H1 (cell line): Measurements from ENCODE around the gene COL4A3. TPM values are rescaled to one million over a fixed set of nuclear protein-coding genes. Genes with fewer than 3 reads are reported as not detected.

Experiments
- CTCF ChIA-PET: fragments of 300-600 bp; sonication (Branson Sonifier 250); formaldehyde crosslinking; loops from one replicate; lab custom pipeline; 2021; ENCODE audit not compliant: partially characterized antibody; lab: Charles Lee
- POLR2A ChIA-PET: fragments of 300-600 bp; sonication (Branson Sonifier 250); formaldehyde crosslinking; loops from one replicate; lab custom pipeline; 2021; ENCODE audit warnings: inconsistent platforms; ENCODE audit not compliant: partially characterized antibody; lab: Charles Lee
- DNase-seq, 2 experiments: peaks; one replicate each; pipeline versions ENCODE4 v3.0.0 to v3.0.0-alpha.2; 2010 to 2022; ENCODE audit warnings: low spot score in 2 of 2, low read depth in 1 of 2, mixed read lengths in 1 of 2
- FAIRE-seq: peaks from 2 replicates; lab custom pipeline; 2011; peaks lifted over from hg19 to GRCh38; lab: Jason Lieb, UNC
- H2AFZ ChIP-seq: 2 replicates; pipeline ENCODE4 v1.8.1; 2012; ENCODE audit warnings: low read length, inconsistent platforms
- H2AK5ac ChIP-seq: 2 replicates; pipeline ENCODE4 v1.6.1; 2013; ENCODE audit warnings: low read depth, low read length
- H2BK120ac ChIP-seq: replicated peaks from 2 replicates; pipeline ENCODE3; 2013; ENCODE audit warnings: low read depth, low read length, inconsistent platforms
- H2BK12ac ChIP-seq: 2 replicates; pipeline ENCODE4 v1.6.1; 2013; ENCODE audit warnings: low read depth, low read length
- H2BK15ac ChIP-seq: 2 replicates; pipeline ENCODE4 v1.6.1; 2013; ENCODE audit warnings: low read length
- H2BK20ac ChIP-seq: 2 replicates; pipeline ENCODE4 v1.6.1; 2013; ENCODE audit warnings: low read length
- H2BK5ac ChIP-seq: 2 replicates; pipeline ENCODE4 v1.6.1; 2013; ENCODE audit warnings: low read depth, low read length
- H3K14ac ChIP-seq: 2 replicates; pipeline ENCODE4 v1.6.1; 2013; ENCODE audit warnings: inconsistent platforms; ENCODE audit not compliant: insufficient read length
- H3K18ac ChIP-seq: 2 replicates; pipeline ENCODE4 v1.6.1; 2013; ENCODE audit warnings: low read length; ENCODE audit errors: extremely low read depth
- H3K23ac ChIP-seq: 2 replicates; pipeline ENCODE4 v1.6.1; 2013; ENCODE audit warnings: inconsistent platforms; ENCODE audit not compliant: insufficient read length
- H3K23me2 ChIP-seq: 2 replicates; pipeline ENCODE4 v1.6.1; 2013; ENCODE audit warnings: low read depth, low read length
- H3K27ac ChIP-seq: 2 replicates; pipeline ENCODE4 v1.6.1; 2011; ENCODE audit warnings: low read depth, low read length, inconsistent platforms
- H3K27me3 ChIP-seq, 4 experiments: replicated peaks in 1 of 4; 1 replicate in 1 of 4; 2 replicates in 3 of 4; pipeline versions ENCODE4 v1.6.1 to v1.8.1; 2011 to 2013; ENCODE audit warnings: low read length in 3 of 4, mild to moderate bottlenecking in 3 of 4, inconsistent platforms in 2 of 4, mixed read lengths in 2 of 4, moderate library complexity in 1 of 4; ENCODE audit not compliant: control insufficient read depth in 3 of 4, insufficient read depth in 3 of 4; ENCODE audit errors: extremely low read depth in 1 of 4
- H3K36me3 ChIP-seq, 4 experiments: 2 replicates each; pipeline versions ENCODE4 v1.6.1 to v1.8.1; 2011 to 2013; ENCODE audit warnings: mild to moderate bottlenecking in 4 of 4, low read length in 3 of 4, moderate library complexity in 2 of 4, control low read depth in 1 of 4, inconsistent platforms in 1 of 4; ENCODE audit not compliant: insufficient read depth in 4 of 4, control insufficient read depth in 2 of 4
- H3K4ac ChIP-seq: replicated peaks from 2 replicates; pipeline ENCODE3; 2013; ENCODE audit warnings: low read length, low read depth, mixed read lengths, inconsistent platforms; ENCODE audit not compliant: insufficient read length
- H3K4me1 ChIP-seq, 4 experiments: replicated peaks in 1 of 4; 1 replicate in 1 of 4; 2 replicates in 3 of 4; pipeline versions ENCODE4 v1.6.1 to v1.8.1; 2011 to 2013; ENCODE audit warnings: low read length in 3 of 4, inconsistent platforms in 2 of 4, mixed read lengths in 1 of 4; ENCODE audit not compliant: insufficient read depth in 4 of 4, control insufficient read depth in 3 of 4
- H3K4me2 ChIP-seq, 2 experiments: 2 replicates each; pipeline versions ENCODE4 v1.6.1 to v1.8.1; 2011 to 2013; ENCODE audit warnings: low read depth in 2 of 2, low read length in 2 of 2, control low read depth in 1 of 2, inconsistent platforms in 1 of 2, mild to moderate bottlenecking in 1 of 2; ENCODE audit not compliant: insufficient read depth in 1 of 2
- H3K4me3 ChIP-seq, 4 experiments: fragments of 200-600, 300-600 bp in 1 of 4; sonication (generic), shearing (Covaris generic), sonication (Bioruptor Twin) in 1 of 4; 2 replicates each; pipeline versions ENCODE4 v1.5.1 to v1.8.1; 2011 to 2016; ENCODE audit warnings: low read length in 4 of 4, low read depth in 3 of 4, control low read depth in 2 of 4, inconsistent platforms in 2 of 4, mild to moderate bottlenecking in 2 of 4, mixed read lengths in 1 of 4, moderate library complexity in 1 of 4; ENCODE audit not compliant: insufficient read depth in 2 of 4; ENCODE audit errors: extremely low read depth in 1 of 4
- H3K56ac ChIP-seq: replicated peaks from 2 replicates; pipeline ENCODE3; 2013; ENCODE audit warnings: low read depth, mild to moderate bottlenecking, mixed read lengths, low read length, inconsistent platforms; ENCODE audit not compliant: insufficient read length
- H3K79me1 ChIP-seq: 2 replicates; pipeline ENCODE4 v1.6.1; 2013; ENCODE audit warnings: low read depth, low read length, control low read depth
- H3K79me2 ChIP-seq, 2 experiments: 2 replicates each; pipeline versions ENCODE4 v1.6.1 to v1.8.1; 2012 to 2013; ENCODE audit warnings: low read length in 2 of 2, mild to moderate bottlenecking in 2 of 2, inconsistent platforms in 1 of 2; ENCODE audit not compliant: insufficient read depth in 2 of 2, control insufficient read depth in 1 of 2
- H3K9ac ChIP-seq, 4 experiments: replicated peaks in 1 of 4; 1 replicate in 1 of 4; 2 replicates in 3 of 4; pipeline versions ENCODE4 v1.6.1 to v1.8.1; 2011 to 2013; ENCODE audit warnings: low read depth in 3 of 4, low read length in 3 of 4, control low read depth in 2 of 4, mild to moderate bottlenecking in 2 of 4, moderate library complexity in 2 of 4, inconsistent platforms in 1 of 4; ENCODE audit errors: extremely low read depth in 1 of 4
- H3K9me3 ChIP-seq, 2 experiments: 2 replicates each; pipeline versions ENCODE4 v1.6.1 to v1.8.1; 2012 to 2013; ENCODE audit warnings: mild to moderate bottlenecking in 2 of 2, moderate library complexity in 2 of 2, control low read depth in 1 of 2, inconsistent platforms in 1 of 2, low read depth in 1 of 2, low read length in 1 of 2, mixed read lengths in 1 of 2; ENCODE audit not compliant: insufficient read depth in 2 of 2
- H4K20me1 ChIP-seq, 2 experiments: replicated peaks in 1 of 2; 2 replicates each; pipeline versions ENCODE3 to v1.8.1; 2011 to 2013; ENCODE audit warnings: inconsistent platforms in 2 of 2, low read length in 2 of 2, mild to moderate bottlenecking in 1 of 2; ENCODE audit not compliant: insufficient read depth in 2 of 2, control insufficient read depth in 1 of 2
- H4K5ac ChIP-seq: 2 replicates; pipeline ENCODE4 v1.6.1; 2013; ENCODE audit warnings: low read length, low read depth, mixed read lengths, inconsistent platforms; ENCODE audit not compliant: insufficient read length
- H4K8ac ChIP-seq: 2 replicates; pipeline ENCODE4 v1.8.0; 2013; ENCODE audit warnings: mild to moderate bottlenecking, moderate library complexity, low read length, inconsistent platforms; ENCODE audit not compliant: insufficient read depth; ENCODE audit errors: extremely low read depth
- H4K91ac ChIP-seq: replicated peaks from 2 replicates; pipeline ENCODE3; 2013; ENCODE audit warnings: low read length, mixed read lengths, inconsistent platforms; ENCODE audit not compliant: insufficient read length
- ATF3 ChIP-seq: IDR thresholded peaks from 2 replicates; pipeline ENCODE4 v1.6.1; 2011; ENCODE audit warnings: low read depth, mild to moderate bottlenecking, low read length; ENCODE audit not compliant: insufficient read depth
- CBX8 ChIP-seq: fragments of 300-800, 300-1000 bp; sonication (generic); IDR thresholded peaks from 2 replicates; pipeline ENCODE4 v1.7.1; 2016; ENCODE audit warnings: low read depth, low read length, borderline replicate concordance
- CREB1 ChIP-seq: IDR thresholded peaks from 2 replicates; pipeline ENCODE4 v1.6.1; 2012; ENCODE audit warnings: inconsistent platforms
- EZH2 ChIP-seq: fragments of 200-600 bp; sonication (generic); IDR thresholded peaks from 2 replicates; pipeline ENCODE4 v1.7.1; 2012; ENCODE audit warnings: low read depth, mild to moderate bottlenecking, moderate library complexity, low read length, inconsistent platforms; ENCODE audit not compliant: severe bottlenecking
- GABPA ChIP-seq: IDR thresholded peaks from 2 replicates; pipeline ENCODE4 v1.6.1; 2011; ENCODE audit warnings: mild to moderate bottlenecking, low read length, moderate library complexity, borderline replicate concordance; ENCODE audit not compliant: insufficient read depth
- GTF2F1 ChIP-seq: IDR thresholded peaks from 2 replicates; pipeline ENCODE4 v1.6.1; 2012; ENCODE audit warnings: low read depth, low read length, improper control_type of control experiment, borderline replicate concordance
- HDAC6 ChIP-seq: IDR thresholded peaks from one replicate; pipeline ENCODE4 v1.7.1; 2012; ENCODE audit warnings: low read depth, mild to moderate bottlenecking, inconsistent platforms, low read length, moderate library complexity
- JUND ChIP-seq: IDR thresholded peaks from 2 replicates; pipeline ENCODE4 v1.6.1; 2011; ENCODE audit warnings: mild to moderate bottlenecking, improper control_type of control experiment, low read length
- KDM4A ChIP-seq: IDR thresholded peaks from one replicate; pipeline ENCODE4 v1.7.1; 2012; ENCODE audit warnings: low read depth, mild to moderate bottlenecking, moderate library complexity, low read length, inconsistent platforms; ENCODE audit not compliant: severe bottlenecking
- POLR2AphosphoS5 ChIP-seq: IDR thresholded peaks from 2 replicates; pipeline ENCODE4 v1.6.1; 2011; ENCODE audit warnings: low read depth, low read length
- SIN3A ChIP-seq, 2 experiments: IDR thresholded peaks in 1 of 2; conservative IDR thresholded peaks in 1 of 2; 2 replicates each; pipeline ENCODE4 v1.6.1; 2011 to 2012; ENCODE audit warnings: low read length in 2 of 2, improper control_type of control experiment in 1 of 2, low read depth in 1 of 2, mild to moderate bottlenecking in 1 of 2
- SRF ChIP-seq: IDR thresholded peaks from 2 replicates; pipeline ENCODE4 v1.6.1; 2011; ENCODE audit warnings: mild to moderate bottlenecking, low read depth, low read length, moderate library complexity
- SUZ12 ChIP-seq: fragments of 200-600 bp; sonication (generic); IDR thresholded peaks from 2 replicates; pipeline ENCODE4 v1.6.1; 2012; ENCODE audit warnings: mild to moderate bottlenecking, inconsistent platforms, low read length, moderate library complexity, mixed read lengths
- WGBS, 2 experiments: shearing (Covaris generic) in 1 of 2; methylation state at CpG; one replicate each; pipeline versions ENCODE4 v1.1.6 to v1.1.7; 2013 to 2015; ENCODE audit warnings: low lambda C conversion rate in 2 of 2, mixed read lengths in 2 of 2, inconsistent platforms in 1 of 2, low coverage in 1 of 2, missing lambda C conversion rate in 1 of 2; ENCODE audit not compliant: insufficient replicate concordance in 2 of 2, insufficient coverage in 1 of 2, insufficient read length in 1 of 2; ENCODE audit errors: extremely low coverage in 1 of 2, missing lambda C conversion rate in 1 of 2; 5-methylcytosine and 5-hydroxymethylcytosine counted together
- polyA plus RNA-seq, 7 experiments: library from polyadenylated mRNA; depleted of rRNA in 3 of 7; stranded (reverse) in 5 of 7; unstranded in 2 of 7; fragments of >200 nt in 5 of 7; fragments of 200-250 nt in 2 of 7; gene quantifications; 1 replicate in 5 of 7; 2 replicates in 1 of 7; 4 replicates in 1 of 7; pipeline versions ENCODE4 v1.2.1 to v1.2.3, GENCODE V29; 2011 to 2013; ENCODE audit warnings: missing spikeins in 2 of 7, mixed read lengths in 2 of 7
- total RNA-seq: library from RNA; stranded (reverse); fragmentation: NEBNext Ultra II Directional; extraction: Animal tissue kit (Norgen Biotek cat#: 25700); gene quantifications from 2 replicates; pipeline ENCODE4 v1.2.1, GENCODE V29; 2021

The COL4A3 gene
- total and polyA plus RNA-seq, 2 of the 8 experiments (the other 6 are each of a cell fraction or from before 2014, with no cell fraction given) = 0.12 to 0.17 TPM

GRCh38 chr2:227292314-227292713, 127.9 kb downstream of the COL4A3 start:
- DNase-seq (no peak), FAIRE-seq (no peak)
- Histone ChIP-seq H3K27ac (no peak overlapping the region), H2BK12ac (no peak overlapping the region), H4K91ac (no peak overlapping the region), H4K8ac (no peak overlapping the region), H4K20me1 (no peaks in the 10 kb centered on the region), H3K79me1 (no peaks in the 10 kb centered on the region), H3K14ac (no peak overlapping the region), H3K23me2 (no peaks in the 10 kb centered on the region), H3K79me2 (no peaks in the 10 kb centered on the region), H3K4me2 (no peak overlapping the region), H2AK5ac (no peak overlapping the region), H3K36me3 (no peaks in the 10 kb centered on the region), H3K56ac (no peak overlapping the region), H2BK15ac (no peak overlapping the region), H3K4me1 (no peaks in the 10 kb centered on the region), H2AFZ (no peak overlapping the region), H2BK120ac (no peak overlapping the region), H2BK20ac (no peak overlapping the region), H3K4me3 (no peak overlapping the region), H4K5ac (no peak overlapping the region), H3K4ac (no peak overlapping the region), H3K18ac (no peak overlapping the region), H3K9me3 (no peaks in the 10 kb centered on the region), H3K23ac (no peak overlapping the region), H3K9ac (no peak overlapping the region), H2BK5ac (no peak overlapping the region), H3K27me3 (peaks cover 0 to 2% (median 0%) of the 10 kb centered on the region in 4 experiments; a peak in 1 of 7 replicates)
- TF ChIP-seq HDAC6 = no peak
- no peak for TF ChIP-seq GTF2F1
- no peak for TF ChIP-seq SUZ12
- no peak for TF ChIP-seq POLR2AphosphoS5
- TF ChIP-seq SRF = no peak
- TF ChIP-seq GABPA = no peak
- TF ChIP-seq EZH2 = no peak
- TF ChIP-seq CREB1 = no peak
- no peak for TF ChIP-seq CBX8
- no peak for TF ChIP-seq SIN3A (conservative IDR thresholded peaks at IDR 0.05 in 1 of 2, IDR thresholded peaks at IDR 0.05 in 1 of 2; ENCODE audit: low read depth in 1 of 2, low read length in 2 of 2)
- TF ChIP-seq JUND = no peak
- no peak for TF ChIP-seq ATF3
- TF ChIP-seq KDM4A = no peak
- 94% methylated on average over 3 of the region's 3 CpGs; no CpG with 5 or more reads in 1 of the 2 experiments for WGBS, 2 experiments
- ChIA-PET POLR2A (no interaction called here), CTCF (interaction anchor here (1.0 kb wide), 1 partner anchor 54 kb away, joined by 3 read pairs; no protein-coding TSS in a partner anchor)
